ENCODE results near the gene MAPKAPK2. TPM values are rescaled to one million over a fixed set of nuclear protein-coding genes. Genes with fewer than 3 reads are reported as not detected.

Gene MAPKAPK2
- total RNA-seq, 4 donors from 2014 or later: 37.8 to 70.1 (median 61.7) TPM

GRCh38 chr1:206681359-206681758, 3.3 kb upstream of the MAPKAPK2 start:
- Histone ChIP-seq H3K27me3 (no peaks in the 10 kb centered on the region), H3K4me3 (no peak overlapping the region), H3K27ac (replicated peaks in 1 of 4) (no peak overlapping the region), H3K9me3 (no peaks in the 10 kb centered on the region), H3K36me3 (no peaks in the 10 kb centered on the region), H3K4me1 (peaks cover 6 to 12% (median 9%) of the 10 kb centered on the region in 4 donors)
- no peak for TF ChIP-seq EP300 (IDR thresholded peaks at IDR 0.05)
- no peak for TF ChIP-seq CTCF (IDR thresholded peaks at IDR 0.05)
- no peak for TF ChIP-seq POLR2AphosphoS5 (IDR thresholded peaks at IDR 0.05)
- TF ChIP-seq POLR2A (IDR thresholded peaks at IDR 0.05; ENCODE audit: low read depth): no peak
- intact Hi-C loops (cut with DNase I): no loop called here
- DNase-seq (ENCODE audit: extremely low spot score): no peak
- 79% methylated on average over 2 of the region's 2 CpGs for WGBS

- peaks cover 8 to 18% (median 17%) of the 10 kb centered on the region in 4 donors for H3K4me1 ChIP-seq
- no peak overlapping the region for H3K4me3 ChIP-seq
- WGBS: 74% methylated on average over 3 of the region's 3 CpGs
- TF ChIP-seq POLR2A (IDR thresholded peaks at IDR 0.05; ENCODE audit: low read depth) (no peak), POLR2AphosphoS5 (IDR thresholded peaks at IDR 0.05) (no peak), CTCF (IDR thresholded peaks at IDR 0.05) (no peak), EP300 (IDR thresholded peaks at IDR 0.05) (no peak)
- H3K27ac ChIP-seq (replicated peaks in 1 of 4): no peak overlapping the region
- H3K27me3 ChIP-seq: no peaks in the 10 kb centered on the region
- H3K9me3 ChIP-seq: no peaks in the 10 kb centered on the region
- no peak for DNase-seq (ENCODE audit: extremely low spot score)
- H3K36me3 ChIP-seq: no peaks in the 10 kb centered on the region
- intact Hi-C loops (cut with DNase I): no loop called here
Measured at GRCh38 chr1:206682111-206682510, 2.6 kb upstream of the MAPKAPK2 start.

GRCh38 chr1:206683313-206683712, 1.4 kb upstream of the MAPKAPK2 start:
- Histone ChIP-seq H3K4me1 (peaks cover 18 to 30% (median 29%) of the 10 kb centered on the region in 4 donors), H3K27me3 (no peaks in the 10 kb centered on the region), H3K36me3 (no peaks in the 10 kb centered on the region), H3K4me3 (no peak overlapping the region), H3K9me3 (no peaks in the 10 kb centered on the region), H3K27ac (replicated peaks in 1 of 4) (no peak overlapping the region)
- no peak for TF ChIP-seq POLR2AphosphoS5 (IDR thresholded peaks at IDR 0.05)
- TF ChIP-seq EP300 (IDR thresholded peaks at IDR 0.05): no peak
- no peak for TF ChIP-seq CTCF (IDR thresholded peaks at IDR 0.05)
- TF ChIP-seq POLR2A (IDR thresholded peaks at IDR 0.05; ENCODE audit: low read depth): no peak
- 93% methylated on average over 3 of the region's 6 CpGs for WGBS
- intact Hi-C loops (cut with DNase I): no loop called here
- DNase-seq (ENCODE audit: extremely low spot score): no peak

- peaks cover 25 to 37% (median 35%) of the 10 kb centered on the region in 4 donors for H3K4me1 ChIP-seq
- no peaks in the 10 kb centered on the region for H3K36me3 ChIP-seq
- no peaks in the 10 kb centered on the region for H3K27me3 ChIP-seq
- WGBS: 64% methylated on average over 8 of the region's 8 CpGs
- no peak for TF ChIP-seq EP300 (IDR thresholded peaks at IDR 0.05)
- TF ChIP-seq POLR2A (IDR thresholded peaks at IDR 0.05; ENCODE audit: low read depth): no peak
- no peak for TF ChIP-seq CTCF (IDR thresholded peaks at IDR 0.05)
- TF ChIP-seq POLR2AphosphoS5 (IDR thresholded peaks at IDR 0.05): no peak
- no peaks in the 10 kb centered on the region for H3K9me3 ChIP-seq
- H3K27ac ChIP-seq (replicated peaks in 1 of 4): no peak overlapping the region
- no peak for DNase-seq (ENCODE audit: extremely low spot score)
- peak overlapping the region; percentile 69 to 96 (median 86) for H3K4me3 ChIP-seq
- intact Hi-C loops (cut with DNase I): no loop called here
Measured at GRCh38 chr1:206684003-206684402, 702 bp upstream of the MAPKAPK2 start.

- peak overlapping the region; percentile 69 to 96 (median 86) for H3K4me3 ChIP-seq
- H3K36me3 ChIP-seq: no peaks in the 10 kb centered on the region
- H3K27me3 ChIP-seq: no peaks in the 10 kb centered on the region
- WGBS: 5% methylated on average over 4 of the region's 48 CpGs
- intact Hi-C loops (cut with DNase I): no loop called here
- TF ChIP-seq POLR2A (IDR thresholded peaks at IDR 0.05; ENCODE audit: low read depth): no peak
- no peak for TF ChIP-seq CTCF (IDR thresholded peaks at IDR 0.05)
- no peak for TF ChIP-seq EP300 (IDR thresholded peaks at IDR 0.05)
- TF ChIP-seq POLR2AphosphoS5 (IDR thresholded peaks at IDR 0.05): no peak
- H3K9me3 ChIP-seq: no peaks in the 10 kb centered on the region
- no peak for DNase-seq (ENCODE audit: extremely low spot score)
- peaks cover 33 to 51% (median 49%) of the 10 kb centered on the region in 4 donors for H3K4me1 ChIP-seq
- H3K27ac ChIP-seq (replicated peaks in 1 of 4): peak overlapping the region; percentile 93 to 100 (median 98)
Measured at GRCh38 chr1:206685334-206685768, 646 bp downstream of the MAPKAPK2 start.
